K562 (cell line): Measurements from ENCODE around the gene GRIN2A. TPM values are rescaled to one million over a fixed set of nuclear protein-coding genes. Genes with fewer than 3 reads are reported as not detected.

ENCODE experiments used
- ATAC-seq: fragments of 200-7000 bp; cut with Tn5 transposase; 3 replicates; pipeline ENCODE4 v1.9.1; 2020; ENCODE audit warnings: moderate library complexity
- BruUV-seq: library from RNA; stranded (reverse); fragments of 400-500 nt; replicated peaks from 2 replicates; lab custom pipeline; 2021; lab: Mats Ljungman, UMichigan
- CTCF ChIA-PET: fragments of 300-600 bp; formaldehyde crosslinking; extraction: SDS; loops from one replicate; lab custom pipeline; 2021; ENCODE audit warnings: low intra/inter-chr PET ratio; lab: Yijun Ruan, JAX
- POLR2A ChIA-PET: fragments of 300-600, 350-650 bp; sonication (Branson Sonifier 250); formaldehyde crosslinking; extraction: SDS; loops from one replicate; lab custom pipeline; 2021; ENCODE audit warnings: antibody characterized with exemption, inconsistent platforms; lab: Yijun Ruan, JAX
- DNase-seq, 4 experiments: peaks; one replicate each; pipeline versions ENCODE4 v3.0.0 to v3.0.0-alpha.2; 2011 to 2018; ENCODE audit warnings: low spot score in 3 of 4, mixed read lengths in 3 of 4; ENCODE audit errors: extremely low read depth in 1 of 4
- FAIRE-seq: peaks from 2 replicates; lab custom pipeline; 2011; peaks lifted over from hg19 to GRCh38; lab: Jason Lieb, UNC
- H2AFZ ChIP-seq: 2 replicates; pipeline ENCODE4 v1.6.0; 2011; ENCODE audit warnings: low read depth, low read length, control low read depth, inconsistent platforms
- H3K27ac ChIP-seq: fragments of 200-600 bp; 3 replicates; pipeline ENCODE4 v1.8.0; 2011; ENCODE audit warnings: low read depth, mild to moderate bottlenecking, control low read depth, inconsistent platforms, low read length, moderate library complexity, mixed read lengths; ENCODE audit errors: extremely low read depth
- H3K27me3 ChIP-seq, 2 experiments: fragments of 300-600 bp in 1 of 2; 2 replicates in 1 of 2; 3 replicates in 1 of 2; pipeline versions ENCODE4 v1.6.0 to v1.8.0; 2011; ENCODE audit warnings: inconsistent platforms in 2 of 2, low read length in 2 of 2, mild to moderate bottlenecking in 1 of 2, mixed read lengths in 1 of 2, moderate library complexity in 1 of 2; ENCODE audit not compliant: control insufficient read depth in 2 of 2, insufficient read depth in 2 of 2
- H3K36me3 ChIP-seq: fragments of 300-600 bp; 3 replicates; pipeline ENCODE4 v1.8.0; 2011; ENCODE audit warnings: mild to moderate bottlenecking, low read length, inconsistent platforms; ENCODE audit not compliant: control insufficient read depth, insufficient read depth
- H3K4me1 ChIP-seq, 2 experiments: fragments of 200-600 bp in 1 of 2; replicated peaks in 1 of 2; 2 replicates in 1 of 2; 3 replicates in 1 of 2; pipeline versions ENCODE4 v1.5.1 to v1.8.0; 2011; ENCODE audit warnings: inconsistent platforms in 2 of 2, low read length in 2 of 2, mild to moderate bottlenecking in 1 of 2, mixed read lengths in 1 of 2, moderate library complexity in 1 of 2; ENCODE audit not compliant: control insufficient read depth in 2 of 2, insufficient read depth in 2 of 2
- H3K4me2 ChIP-seq: 2 replicates; pipeline ENCODE4 v1.6.1; 2011; ENCODE audit warnings: low read length, control low read depth, inconsistent platforms, mixed read lengths; ENCODE audit not compliant: insufficient read depth
- H3K4me3 ChIP-seq: fragments of 200-600 bp; sonication (generic), shearing (Covaris generic); 2 replicates; pipeline ENCODE4 v1.5.1; 2016; ENCODE audit warnings: control low read depth, inconsistent platforms
- H3K79me2 ChIP-seq: fragments of 200-600 bp; 3 replicates; pipeline ENCODE4 v1.8.0; 2011; ENCODE audit warnings: low read length, inconsistent platforms; ENCODE audit not compliant: control insufficient read depth, insufficient read depth
- H3K9ac ChIP-seq, 2 experiments: 2 replicates each; pipeline versions ENCODE4 v1.6.0 to v1.6.1; 2011; ENCODE audit warnings: low read depth in 2 of 2, low read length in 2 of 2, control low read depth in 1 of 2, inconsistent platforms in 1 of 2, mild to moderate bottlenecking in 1 of 2, mixed read lengths in 1 of 2; ENCODE audit not compliant: insufficient read depth in 1 of 2
- H3K9me1 ChIP-seq: one replicate; pipeline ENCODE4 v1.6.0; 2011; ENCODE audit warnings: inconsistent platforms, mild to moderate bottlenecking, low read length, moderate library complexity; ENCODE audit not compliant: control insufficient read depth, insufficient read depth
- H3K9me3 ChIP-seq: replicated peaks from 2 replicates; pipeline ENCODE4 v1.5.1; 2011; ENCODE audit warnings: low read depth, low read length, inconsistent platforms; ENCODE audit not compliant: control insufficient read depth, insufficient read depth
- H4K20me1 ChIP-seq: replicated peaks from 2 replicates; pipeline ENCODE4 v1.6.1; 2011; ENCODE audit warnings: low read length, inconsistent platforms, mixed read lengths; ENCODE audit not compliant: control insufficient read depth, insufficient read depth
- ELF1 ChIP-seq: fragments of 200-800 bp; sonication (Bioruptor generic); IDR thresholded peaks from 2 replicates; pipeline ENCODE4 v1.6.1; 2016; ENCODE audit warnings: missing genetic modification characterization, missing compliant biosample characterization
- EWSR1 ChIP-seq: fragments of 450-650 bp; IDR thresholded peaks from 2 replicates; pipeline ENCODE4 v1.6.1; 2018; ENCODE audit warnings: borderline replicate concordance, mild to moderate bottlenecking, low read depth, moderate library complexity; ENCODE audit not compliant: partially characterized antibody
- FOXJ2 ChIP-seq: fragments of 200-800 bp; sonication (Bioruptor generic); IDR thresholded peaks from 2 replicates; pipeline ENCODE4 v1.6.1; 2016; ENCODE audit warnings: missing genetic modification characterization, missing compliant biosample characterization
- FUS ChIP-seq: fragments of 200-400 bp; formaldehyde crosslinking; optimal IDR thresholded peaks from 2 replicates; pipeline ENCODE3; 2017; ENCODE audit warnings: low read depth, low read length
- KLF1 ChIP-seq: fragments of 450-650 bp; IDR thresholded peaks from 2 replicates; pipeline ENCODE4 v1.6.1; 2016; ENCODE audit warnings: missing genetic modification characterization, missing compliant biosample characterization
- MTF1 ChIP-seq: fragments of 250-450 bp; sonication (Bioruptor Pico); IDR thresholded peaks from 2 replicates; pipeline ENCODE4 v1.9.0; 2021; ENCODE audit warnings: moderate library complexity, mild to moderate bottlenecking, inconsistent platforms, borderline replicate concordance
- NBN ChIP-seq: fragments of 450-650 bp; IDR thresholded peaks from 2 replicates; pipeline ENCODE4 v1.6.1; 2016; ENCODE audit warnings: low read depth, mild to moderate bottlenecking
- NFE2L1 ChIP-seq: fragments of 450-650 bp; IDR thresholded peaks from 2 replicates; pipeline ENCODE4 v1.6.1; 2016; ENCODE audit warnings: missing genetic modification characterization, low read depth, mild to moderate bottlenecking, missing compliant biosample characterization, moderate library complexity, borderline replicate concordance
- PCBP2 ChIP-seq: fragments of 200-400 bp; formaldehyde crosslinking; IDR thresholded peaks from 2 replicates; pipeline ENCODE4 v1.6.1; 2018; ENCODE audit warnings: low read length, low read depth, mild to moderate bottlenecking, moderate library complexity; ENCODE audit not compliant: poor library complexity, severe bottlenecking
- RBM15 ChIP-seq: fragments of 200-400 bp; formaldehyde crosslinking; IDR thresholded peaks from 2 replicates; pipeline ENCODE4 v1.6.1; 2018; ENCODE audit warnings: mild to moderate bottlenecking, low read length, moderate library complexity; ENCODE audit not compliant: insufficient read depth
- ZFP91 ChIP-seq: sonication (generic); formaldehyde crosslinking; IDR thresholded peaks from 2 replicates; pipeline ENCODE4 v1.8.0; 2022; ENCODE audit warnings: mild to moderate bottlenecking, missing genetic modification reagents
- ZHX1 ChIP-seq: fragments of 150-350 bp; conservative IDR thresholded peaks from 2 replicates; pipeline ENCODE4 v1.6.1; 2014; ENCODE audit warnings: low read length
- ZNF586 ChIP-seq: fragments of 450-650 bp; formaldehyde crosslinking; conservative IDR thresholded peaks from 2 replicates; pipeline ENCODE4 v1.4.0; 2020; ENCODE audit warnings: mild to moderate bottlenecking, moderate library complexity
- ZNF589 ChIP-seq: fragments of 200-800 bp; sonication (Bioruptor generic); IDR thresholded peaks from 2 replicates; pipeline ENCODE4 v1.6.1; 2016; ENCODE audit warnings: low read depth, missing genetic modification characterization, missing compliant biosample characterization
- ZNF780A ChIP-seq: fragments of 250-450 bp; sonication (Bioruptor Pico); IDR thresholded peaks from 2 replicates; pipeline ENCODE4 v1.5.0; 2021; ENCODE audit warnings: mild to moderate bottlenecking
- WGBS: fragments of 100-300 bp; shearing (Covaris generic); methylation state at CpG from one replicate; pipeline ENCODE4 v1.1.6; 2016; ENCODE audit warnings: low coverage, mixed read lengths; ENCODE audit not compliant: insufficient coverage; ENCODE audit errors: missing lambda C conversion rate; 5-methylcytosine and 5-hydroxymethylcytosine counted together
- in situ Hi-C: fragments of 300-500 bp; cut with MboI; formaldehyde crosslinking; loops from 4 replicates; pipeline ENCODE4 v1.15.0; 2018; ENCODE audit warnings: inconsistent platforms, mixed read lengths
- intact Hi-C: fragments of 100-400 bp; cut with micrococcal nuclease; formaldehyde crosslinking; loops from 2 replicates; pipeline ENCODE4 v1.14.2; 2022
- polyA plus RNA-seq, 8 experiments: library from polyadenylated mRNA; depleted of rRNA in 4 of 8; stranded (reverse) in 5 of 8; unstranded in 3 of 8; fragments of >200 nt; fragmentation: Nextera tagmentation in 2 of 8; fragmentation: Illumina TruSeq in 1 of 8; extraction: Ambion mirVana in 2 of 8; extraction: Trizol in 1 of 8; gene quantifications; 2 replicates each; pipeline versions ENCODE4 v1.2.1 to v1.2.3, GENCODE V29; 2011 to 2014; ENCODE audit warnings: inconsistent platforms in 1 of 8, missing spikeins in 1 of 8
- total RNA-seq, 7 experiments: library from RNA; depleted of rRNA in 6 of 7; stranded (reverse); fragments of >200 nt in 6 of 7; fragmentation: Illumina TruSeq in 2 of 7; extraction: Trizol in 2 of 7; gene quantifications; 2 replicates each; pipeline versions ENCODE4 v1.2.1 to v1.2.3, GENCODE V29; 2011 to 2021; ENCODE audit warnings: low replicate concordance in 1 of 7

Gene GRIN2A
- total and polyA plus RNA-seq, 9 of the 15 experiments (the other 6 are each of a cell fraction or from before 2014, with no cell fraction given) = not detected

- no peak for TF ChIP-seq RBM15
- TF ChIP-seq ELF1 (tag) = no peak
- TF ChIP-seq ZFP91 (CRISPR knock-in tag) = no peak
- TF ChIP-seq KLF1 (tag) = no peak
- TF ChIP-seq NBN = no peak
- TF ChIP-seq NFE2L1 (tag) = no peak
- TF ChIP-seq FUS = no peak
- TF ChIP-seq ZNF586 (CRISPR knock-in tag) = no peak
- no peak for TF ChIP-seq FOXJ2 (tag)
- TF ChIP-seq ZHX1 = no peak
- no peak for TF ChIP-seq MTF1
- TF ChIP-seq PCBP2 = no peak
- TF ChIP-seq EWSR1 = no peak
- TF ChIP-seq ZNF780A = no peak
- TF ChIP-seq ZNF589 (CRISPR knock-in tag) = no peak
- in situ Hi-C loops (no loop called here), intact Hi-C loops (no loop called here)
- WGBS = 1% methylated on average over 5 of the region's 5 CpGs
- H3K4me1 ChIP-seq = no peaks in the 10 kb centered on the region
- no peak for ATAC-seq
- H4K20me1 ChIP-seq = no peaks in the 10 kb centered on the region
- no peak overlapping the region for H3K9ac ChIP-seq
- peaks cover 0 to 3% of the 10 kb centered on the region in 2 experiments; a peak in 1 of 5 replicates for H3K27me3 ChIP-seq
- no peaks in the 10 kb centered on the region for H3K9me1 ChIP-seq
- H2AFZ ChIP-seq = no peak overlapping the region
- H3K36me3 ChIP-seq = no peaks in the 10 kb centered on the region
- H3K4me3 ChIP-seq = no peak overlapping the region
- H3K9me3 ChIP-seq = no peaks in the 10 kb centered on the region
- no peak overlapping the region for H3K27ac ChIP-seq
- no peaks in the 10 kb centered on the region for H3K79me2 ChIP-seq
- no peak overlapping the region for H3K4me2 ChIP-seq
- FAIRE-seq = no peak
- DNase-seq = no peak
- BruUV-seq = no TSS peak
- POLR2A ChIA-PET = no interaction called here
- CTCF ChIA-PET = no interaction called here
Observed at GRCh38 chr16:9908613-9909012, 273.6 kb downstream of the GRIN2A start.
